Left lung (tissue), 10 donors: ENCODE data around the gene CLRN3. TPM values are rescaled to one million over a fixed set of nuclear protein-coding genes. Genes with fewer than 3 reads are reported as not detected.
A peak's percentile ranks its signal among the peaks of the same experiment; 100 is the strongest.

Source experiments
- ATAC-seq: fragments of 200-7000 bp; cut with Tn5 transposase; one replicate; pipeline ENCODE4 v1.9.1; 2020; ENCODE audit warnings: moderate library complexity
- DNase-seq, 4 donors: peaks; one replicate each; pipeline ENCODE4 v3.0.0-alpha.2; 2013 to 2020
- H3K27ac ChIP-seq, 2 donors: fragments of 200-600 bp; sonication (generic) in 1 of 2; one replicate each; pipeline versions ENCODE4 v1.5.0 to v1.8.0; 2020 to 2021
- H3K27me3 ChIP-seq, 2 donors: fragments of 200-600 bp; sonication (generic) in 1 of 2; one replicate each; pipeline versions ENCODE4 v1.5.0 to v1.8.0; 2020 to 2021
- H3K36me3 ChIP-seq, 2 donors: fragments of 200-600 bp; sonication (generic) in 1 of 2; one replicate each; pipeline versions ENCODE4 v1.5.0 to v1.8.0; 2020 to 2021
- H3K4me1 ChIP-seq, 2 donors: fragments of 200-600 bp; one replicate each; pipeline ENCODE4 v1.8.0; 2021
- H3K4me3 ChIP-seq, 2 donors: fragments of 200-600 bp; sonication (generic) in 1 of 2; one replicate each; pipeline versions ENCODE4 v1.5.0 to v1.8.0; 2020 to 2021; ENCODE audit warnings: mild to moderate bottlenecking in 1 of 2
- H3K9me3 ChIP-seq, 2 donors: fragments of 200-600 bp; sonication (generic) in 1 of 2; one replicate each; pipeline versions ENCODE4 v1.5.0 to v1.8.0; 2020 to 2021
- intact Hi-C, 2 donors: fragments of 100-400 bp; cut with DNase I; formaldehyde crosslinking; loops; one replicate each; pipeline versions ENCODE4 v1.11.2 to v1.14.2; 2022
- polyA plus RNA-seq, 6 donors: library from polyadenylated mRNA; unstranded; fragments of 120-200 nt; gene quantifications; one replicate each; pipeline ENCODE4 v1.2.1, GENCODE V29; 2013; ENCODE audit not compliant: insufficient read length in 6 of 6
- total RNA-seq, 2 donors: library from RNA; stranded (reverse); fragmentation: NEBNext Ultra II Directional; extraction: Animal tissue kit (Norgen Biotek cat#: 25700); gene quantifications; one replicate each; pipeline ENCODE4 v1.2.1, GENCODE V29; 2021
- TF ChIP-seq, protein P1 (sequence below), 2 donors: fragments of 200-600 bp; sonication (generic) in 1 of 2; IDR thresholded peaks; one replicate each; pipeline versions ENCODE4 v1.5.0 to v1.8.0; 2021; ENCODE audit warnings: antibody characterized with exemption in 2 of 2
- donor health status: DM: no; HTN: yes; CAD: no.
- donor health status: DM: no; HTN: no; CAD: no.

The CLRN3 gene
- total and polyA plus RNA-seq, 8 donors: 0.13 to 0.27 TPM; not detected in 6

DNA sequence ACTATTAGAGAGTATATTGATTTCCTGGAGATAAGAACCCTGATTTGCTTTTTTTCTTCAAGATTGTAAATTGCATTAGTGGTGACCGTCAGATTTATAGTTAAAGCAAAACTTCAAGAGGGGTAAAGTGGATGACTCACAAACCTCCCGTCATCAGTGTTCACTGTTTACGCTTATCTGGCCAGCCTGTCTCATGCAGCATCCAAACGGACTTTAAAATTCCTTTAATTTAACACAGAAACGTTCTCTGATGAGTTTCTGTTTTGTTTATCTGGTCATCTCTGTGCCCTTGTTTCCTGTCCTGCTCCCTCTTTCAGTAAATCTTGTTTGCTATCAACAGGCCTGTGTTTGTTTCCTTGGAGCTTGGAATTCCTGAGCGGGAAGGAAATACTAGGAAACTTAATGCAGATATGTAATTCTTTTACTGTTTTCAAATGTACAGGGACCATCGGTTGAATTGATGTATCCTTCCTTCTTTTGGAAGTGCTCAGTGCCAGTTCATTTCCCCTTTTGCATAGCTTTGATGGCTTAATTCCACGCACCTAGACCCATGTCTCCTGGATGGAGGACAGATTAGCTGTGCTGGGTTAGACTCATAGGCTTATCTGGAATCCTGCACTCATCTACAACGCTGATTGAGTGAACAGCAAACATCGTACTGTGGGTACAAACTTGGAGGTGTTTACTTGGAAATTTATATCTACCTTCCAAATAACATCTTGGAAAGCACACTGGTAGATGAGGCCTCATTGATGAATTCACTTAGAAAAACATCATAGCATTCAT lies 35.5 kb upstream of the CLRN3 start:
- H3K4me1 ChIP-seq: peaks cover 13 to 56% of the 10 kb centered on the region in 2 donors
- no peaks in the 10 kb centered on the region for H3K9me3 ChIP-seq
- peak; percentile 64 for ATAC-seq
- TF ChIP-seq, protein P1, sequence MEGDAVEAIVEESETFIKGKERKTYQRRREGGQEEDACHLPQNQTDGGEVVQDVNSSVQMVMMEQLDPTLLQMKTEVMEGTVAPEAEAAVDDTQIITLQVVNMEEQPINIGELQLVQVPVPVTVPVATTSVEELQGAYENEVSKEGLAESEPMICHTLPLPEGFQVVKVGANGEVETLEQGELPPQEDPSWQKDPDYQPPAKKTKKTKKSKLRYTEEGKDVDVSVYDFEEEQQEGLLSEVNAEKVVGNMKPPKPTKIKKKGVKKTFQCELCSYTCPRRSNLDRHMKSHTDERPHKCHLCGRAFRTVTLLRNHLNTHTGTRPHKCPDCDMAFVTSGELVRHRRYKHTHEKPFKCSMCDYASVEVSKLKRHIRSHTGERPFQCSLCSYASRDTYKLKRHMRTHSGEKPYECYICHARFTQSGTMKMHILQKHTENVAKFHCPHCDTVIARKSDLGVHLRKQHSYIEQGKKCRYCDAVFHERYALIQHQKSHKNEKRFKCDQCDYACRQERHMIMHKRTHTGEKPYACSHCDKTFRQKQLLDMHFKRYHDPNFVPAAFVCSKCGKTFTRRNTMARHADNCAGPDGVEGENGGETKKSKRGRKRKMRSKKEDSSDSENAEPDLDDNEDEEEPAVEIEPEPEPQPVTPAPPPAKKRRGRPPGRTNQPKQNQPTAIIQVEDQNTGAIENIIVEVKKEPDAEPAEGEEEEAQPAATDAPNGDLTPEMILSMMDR (IDR thresholded peaks at IDR 0.05): no peak
- no peaks in the 10 kb centered on the region for H3K27me3 ChIP-seq
- DNase-seq: no peak
- intact Hi-C loops: no loop called here
- peaks cover 0 to 7% of the 10 kb centered on the region in 2 donors for H3K36me3 ChIP-seq
- H3K27ac ChIP-seq: peak overlapping the region; percentile 30 to 54
- H3K4me3 ChIP-seq: no peak overlapping the region

DNA sequence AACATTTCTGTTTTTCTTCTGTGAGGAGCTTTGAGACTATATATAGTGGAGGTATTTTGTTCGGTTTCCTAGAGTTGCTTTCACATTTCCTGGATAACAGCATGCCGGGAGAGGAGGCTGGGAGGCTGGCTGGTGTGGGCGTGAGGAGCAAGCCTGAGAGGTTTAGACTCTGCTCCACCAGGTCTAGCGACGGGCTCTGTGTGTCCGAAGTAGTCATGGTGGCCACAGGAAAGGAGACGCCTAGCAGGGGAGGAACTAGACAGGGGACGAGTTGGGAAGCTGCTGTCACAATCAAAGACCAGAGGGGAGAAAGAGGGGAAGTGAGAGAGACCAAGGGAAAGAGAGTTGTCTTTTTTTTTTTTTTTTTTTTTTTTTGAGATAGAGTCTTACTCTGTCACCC lies 33.7 kb upstream of the CLRN3 start:
- Histone ChIP-seq H3K36me3 (no peaks in the 10 kb centered on the region), H3K27ac (peak overlapping the region; percentile 15 to 73), H3K4me1 (peaks cover 27 to 73% of the 10 kb centered on the region in 2 donors), H3K27me3 (no peaks in the 10 kb centered on the region), H3K4me3 (no peak overlapping the region), H3K9me3 (no peaks in the 10 kb centered on the region)
- intact Hi-C loops: no loop called here
- ATAC-seq (peak; percentile 2), DNase-seq (no peak)
- TF ChIP-seq, protein P1 (IDR thresholded peaks at IDR 0.05): no peak

DNA sequence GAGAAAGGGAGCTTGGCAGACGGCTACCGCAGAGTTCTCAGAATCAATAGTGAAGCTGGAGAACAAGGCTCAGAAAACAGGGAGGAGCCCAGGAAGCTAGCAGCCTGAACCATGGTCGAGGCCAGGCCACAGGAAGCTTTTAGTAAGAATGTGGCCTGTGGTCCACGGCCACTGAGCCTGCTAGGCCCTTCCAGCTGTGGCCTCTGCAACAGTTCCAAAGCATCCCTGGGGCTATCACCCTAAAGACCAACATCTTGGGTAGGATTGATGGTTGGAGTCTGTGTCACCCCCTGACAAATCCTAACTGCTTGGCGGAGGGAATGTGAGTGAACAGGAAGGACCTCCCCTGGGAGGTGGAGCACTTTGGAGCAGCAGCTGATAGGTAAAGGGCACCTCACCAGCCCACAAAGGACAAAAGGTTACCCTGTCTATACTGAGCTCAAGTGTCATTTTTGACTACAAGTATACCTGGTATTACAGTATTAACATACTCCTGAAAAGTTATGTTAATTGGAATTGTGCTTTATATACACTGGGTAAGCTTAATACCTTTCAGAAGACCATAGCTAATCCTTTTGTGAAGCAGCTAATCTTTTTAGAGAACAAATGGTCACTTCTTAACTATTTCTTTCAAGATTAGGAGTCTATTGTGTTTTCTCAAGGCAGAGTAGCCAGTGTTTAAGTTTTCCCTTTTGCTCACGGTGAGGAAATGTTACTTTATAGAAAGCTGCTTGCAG lies 32.9 kb upstream of the CLRN3 start:
- Histone ChIP-seq H3K4me1 (peaks cover 34 to 81% of the 10 kb centered on the region in 2 donors), H3K27ac (peak overlapping the region; percentile 15 to 73), H3K4me3 (no peak overlapping the region), H3K36me3 (no peaks in the 10 kb centered on the region), H3K27me3 (no peaks in the 10 kb centered on the region), H3K9me3 (no peaks in the 10 kb centered on the region)
- TF ChIP-seq, protein P1 (IDR thresholded peaks at IDR 0.05): no peak
- intact Hi-C loops: no loop called here
- no peak for DNase-seq
- peak; percentile 42 for ATAC-seq

DNA sequence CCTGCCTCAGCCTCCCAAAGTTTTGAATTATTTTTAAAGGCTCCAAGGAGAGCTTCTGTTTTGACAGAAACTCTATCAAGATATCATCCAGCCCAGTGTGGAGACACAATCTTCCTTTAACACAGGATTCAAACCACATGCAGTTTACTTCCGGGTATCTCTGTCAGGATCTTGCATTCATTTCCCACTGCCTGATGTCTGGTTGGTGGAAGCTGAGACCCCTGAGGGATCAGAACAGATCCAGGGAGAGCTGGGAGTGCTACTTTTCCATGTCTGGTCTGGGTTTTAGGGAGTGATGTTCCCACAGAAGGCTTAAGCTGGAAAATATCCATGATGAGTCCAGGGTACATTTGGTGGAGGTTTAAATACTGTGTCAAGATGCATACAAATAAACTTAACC lies 30.9 kb upstream of the CLRN3 start:
- Histone ChIP-seq H3K9me3 (no peaks in the 10 kb centered on the region), H3K36me3 (no peaks in the 10 kb centered on the region), H3K27ac (peak overlapping the region; percentile 55 to 81), H3K4me3 (no peak overlapping the region), H3K4me1 (peaks cover 49 to 100% of the 10 kb centered on the region in 2 donors), H3K27me3 (no peaks in the 10 kb centered on the region)
- intact Hi-C loops: no loop called here
- TF ChIP-seq, protein P1 (IDR thresholded peaks at IDR 0.05): no peak
- DNase-seq: no peak
- no peak for ATAC-seq
